ENCODE data around the gene ADAMTSL1.

The ADAMTSL1 gene

GRCh38 chr9:18907927-18908625 lies 434.1 kb downstream of the ADAMTSL1 start:
- no peak for FAIRE-seq
- no peak for DNase-seq (ENCODE audit: insufficient read length, low spot score)
- no peak for TF ChIP-seq POLR2A (IDR thresholded peaks at IDR 0.05; ENCODE audit: low read depth, low read length)

GRCh38 chr9:18909140-18910018 lies 435.4 kb downstream of the ADAMTSL1 start:
- FAIRE-seq (no peak), DNase-seq (ENCODE audit: insufficient read length, low spot score) (no peak)
- no peak for TF ChIP-seq POLR2A (IDR thresholded peaks at IDR 0.05; ENCODE audit: low read depth, low read length)

GRCh38 chr9:18910435-18910834 lies 436.5 kb downstream of the ADAMTSL1 start:
- DNase-seq (ENCODE audit: insufficient read length, low spot score) (no peak), FAIRE-seq (no peak)
- TF ChIP-seq POLR2A (IDR thresholded peaks at IDR 0.05; ENCODE audit: low read depth, low read length), result no peak

GRCh38 chr9:18910916-18911315 lies 437.0 kb downstream of the ADAMTSL1 start:
- FAIRE-seq, result no peak
- no peak for DNase-seq (ENCODE audit: insufficient read length, low spot score)
- no peak for TF ChIP-seq POLR2A (IDR thresholded peaks at IDR 0.05; ENCODE audit: low read depth, low read length)

GRCh38 chr9:18911714-18912342 lies 437.9 kb downstream of the ADAMTSL1 start:
- no peak for FAIRE-seq
- no peak for TF ChIP-seq POLR2A (IDR thresholded peaks at IDR 0.05; ENCODE audit: low read depth, low read length)
- no peak for DNase-seq (ENCODE audit: insufficient read length, low spot score)

- TF ChIP-seq POLR2A (IDR thresholded peaks at IDR 0.05; ENCODE audit: low read depth, low read length), result no peak
- DNase-seq (ENCODE audit: insufficient read length, low spot score), result no peak
- no peak for FAIRE-seq
Observed at GRCh38 chr9:18920141-18921084, 446.5 kb downstream of the ADAMTSL1 start.

GRCh38 chr9:18921366-18922075 lies 447.6 kb downstream of the ADAMTSL1 start:
- no peak for TF ChIP-seq POLR2A (IDR thresholded peaks at IDR 0.05; ENCODE audit: low read depth, low read length)
- DNase-seq (ENCODE audit: insufficient read length, low spot score) (no peak), FAIRE-seq (no peak)

GRCh38 chr9:18922161-18922885 lies 448.4 kb downstream of the ADAMTSL1 start:
- no peak for DNase-seq (ENCODE audit: insufficient read length, low spot score)
- no peak for FAIRE-seq
- TF ChIP-seq POLR2A (IDR thresholded peaks at IDR 0.05; ENCODE audit: low read depth, low read length), result no peak

GRCh38 chr9:18923167-18923566 lies 449.2 kb downstream of the ADAMTSL1 start:
- FAIRE-seq (no peak), DNase-seq (ENCODE audit: insufficient read length, low spot score) (no peak)
- TF ChIP-seq POLR2A (IDR thresholded peaks at IDR 0.05; ENCODE audit: low read depth, low read length), result no peak

- no peak for TF ChIP-seq POLR2A (IDR thresholded peaks at IDR 0.05; ENCODE audit: low read depth, low read length)
- FAIRE-seq, result no peak
- no peak for DNase-seq (ENCODE audit: insufficient read length, low spot score)
Observed at GRCh38 chr9:18923671-18924430, 449.9 kb downstream of the ADAMTSL1 start.

- no peak for DNase-seq (ENCODE audit: insufficient read length, low spot score)
- no peak for FAIRE-seq
- TF ChIP-seq POLR2A (IDR thresholded peaks at IDR 0.05; ENCODE audit: low read depth, low read length), result no peak
Observed at GRCh38 chr9:18925880-18926279, 451.9 kb downstream of the ADAMTSL1 start.

Data from H54 (cell line).